ENCODE data around the gene AGTRAP.

GRCh38 chr1:11796036-11796828 lies 60.3 kb downstream of the AGTRAP start:
- TF ChIP-seq, protein P1, sequence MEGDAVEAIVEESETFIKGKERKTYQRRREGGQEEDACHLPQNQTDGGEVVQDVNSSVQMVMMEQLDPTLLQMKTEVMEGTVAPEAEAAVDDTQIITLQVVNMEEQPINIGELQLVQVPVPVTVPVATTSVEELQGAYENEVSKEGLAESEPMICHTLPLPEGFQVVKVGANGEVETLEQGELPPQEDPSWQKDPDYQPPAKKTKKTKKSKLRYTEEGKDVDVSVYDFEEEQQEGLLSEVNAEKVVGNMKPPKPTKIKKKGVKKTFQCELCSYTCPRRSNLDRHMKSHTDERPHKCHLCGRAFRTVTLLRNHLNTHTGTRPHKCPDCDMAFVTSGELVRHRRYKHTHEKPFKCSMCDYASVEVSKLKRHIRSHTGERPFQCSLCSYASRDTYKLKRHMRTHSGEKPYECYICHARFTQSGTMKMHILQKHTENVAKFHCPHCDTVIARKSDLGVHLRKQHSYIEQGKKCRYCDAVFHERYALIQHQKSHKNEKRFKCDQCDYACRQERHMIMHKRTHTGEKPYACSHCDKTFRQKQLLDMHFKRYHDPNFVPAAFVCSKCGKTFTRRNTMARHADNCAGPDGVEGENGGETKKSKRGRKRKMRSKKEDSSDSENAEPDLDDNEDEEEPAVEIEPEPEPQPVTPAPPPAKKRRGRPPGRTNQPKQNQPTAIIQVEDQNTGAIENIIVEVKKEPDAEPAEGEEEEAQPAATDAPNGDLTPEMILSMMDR (IDR thresholded peaks at IDR 0.05): no peak
- TF ChIP-seq POLR2A (IDR thresholded peaks at IDR 0.05): no peak

Data from lower leg skin (tissue), 3 donors.